Smooth muscle cell (in vitro differentiated cells): Measurements from ENCODE around the gene LMF2. TPM values are rescaled to one million over a fixed set of nuclear protein-coding genes. Genes with fewer than 3 reads are reported as not detected.
A peak's percentile ranks its signal among the peaks of the same experiment; 100 is the strongest.

Experiments used
- DNase-seq: peaks from one replicate; lab custom pipeline; 2025; ENCODE audit not compliant: unreplicated experiment; lab: John Stamatoyannopoulos, UW
- H2AFZ ChIP-seq: fragments of 200-600 bp; sonication (generic); 2 replicates; pipeline ENCODE4 v1.6.0; 2016; ENCODE audit warnings: antibody characterized with exemption, low read depth, mild to moderate bottlenecking
- H3F3A ChIP-seq: fragments of 200-600 bp; sonication (generic); 2 replicates; pipeline ENCODE4 v1.6.0; 2017; ENCODE audit warnings: antibody characterized with exemption, low read depth
- H3K27ac ChIP-seq: fragments of 200-600 bp; sonication (generic); 2 replicates; pipeline ENCODE4 v1.5.1; 2016; ENCODE audit warnings: low read depth, mild to moderate bottlenecking
- H3K27me3 ChIP-seq: fragments of 200-600 bp; sonication (generic); 2 replicates; pipeline ENCODE4 v1.6.1; 2016; ENCODE audit warnings: low read depth, mild to moderate bottlenecking
- H3K36me3 ChIP-seq: fragments of 200-600 bp; sonication (generic); 2 replicates; pipeline ENCODE4 v1.5.1; 2016; ENCODE audit warnings: low read depth
- H3K4me1 ChIP-seq: fragments of 200-600 bp; sonication (generic); 2 replicates; pipeline ENCODE4 v1.5.1; 2016; ENCODE audit warnings: low read depth
- H3K4me2 ChIP-seq: fragments of 200-600 bp; sonication (generic); 2 replicates; pipeline ENCODE4 v1.6.0; 2016; ENCODE audit warnings: mild to moderate bottlenecking
- H3K4me3 ChIP-seq: fragments of 200-600 bp; sonication (generic); 2 replicates; pipeline ENCODE4 v1.5.1; 2016; ENCODE audit warnings: mild to moderate bottlenecking
- H3K79me2 ChIP-seq: fragments of 200-600 bp; sonication (generic); 2 replicates; pipeline ENCODE4 v1.6.0; 2016; ENCODE audit warnings: low read depth, mild to moderate bottlenecking
- H3K9ac ChIP-seq: fragments of 200-600 bp; sonication (generic); 2 replicates; pipeline ENCODE4 v1.6.0; 2016; ENCODE audit warnings: low read depth
- H3K9me3 ChIP-seq: fragments of 200-600 bp; sonication (generic); replicated peaks from 2 replicates; pipeline ENCODE4 v1.5.1; 2016; ENCODE audit warnings: low read depth
- H4K20me1 ChIP-seq: fragments of 200-600 bp; sonication (generic); 2 replicates; pipeline ENCODE4 v1.6.0; 2016; ENCODE audit warnings: low read depth
- WGBS: methylation state at CpG from one replicate; pipeline ENCODE4 v1.1.7; 2016; ENCODE audit warnings: low lambda C conversion rate; 5-methylcytosine and 5-hydroxymethylcytosine counted together
- polyA plus RNA-seq: library from polyadenylated mRNA; unstranded; fragments of >200 nt; fragmentation: Nextera tagmentation; extraction: Ambion mirVana; gene quantifications from 2 replicates; pipeline ENCODE4 v1.2.1, GENCODE V29; 2016
- total RNA-seq: library from RNA; depleted of rRNA; stranded (reverse); fragments of >200 nt; gene quantifications from 2 replicates; pipeline ENCODE4 v1.2.3, GENCODE V29; 2014
- TF ChIP-seq, protein P1 (sequence below): fragments of 200-600 bp; sonication (generic); IDR thresholded peaks from 2 replicates; pipeline ENCODE4 v1.5.1; 2017; ENCODE audit warnings: borderline replicate concordance, mild to moderate bottlenecking, antibody characterized with exemption; ENCODE audit not compliant: insufficient read depth, poor library complexity, severe bottlenecking

LMF2 gene
- total and polyA plus RNA-seq, 2 experiments from 2014 or later: 53.5 to 130 TPM

DNA sequence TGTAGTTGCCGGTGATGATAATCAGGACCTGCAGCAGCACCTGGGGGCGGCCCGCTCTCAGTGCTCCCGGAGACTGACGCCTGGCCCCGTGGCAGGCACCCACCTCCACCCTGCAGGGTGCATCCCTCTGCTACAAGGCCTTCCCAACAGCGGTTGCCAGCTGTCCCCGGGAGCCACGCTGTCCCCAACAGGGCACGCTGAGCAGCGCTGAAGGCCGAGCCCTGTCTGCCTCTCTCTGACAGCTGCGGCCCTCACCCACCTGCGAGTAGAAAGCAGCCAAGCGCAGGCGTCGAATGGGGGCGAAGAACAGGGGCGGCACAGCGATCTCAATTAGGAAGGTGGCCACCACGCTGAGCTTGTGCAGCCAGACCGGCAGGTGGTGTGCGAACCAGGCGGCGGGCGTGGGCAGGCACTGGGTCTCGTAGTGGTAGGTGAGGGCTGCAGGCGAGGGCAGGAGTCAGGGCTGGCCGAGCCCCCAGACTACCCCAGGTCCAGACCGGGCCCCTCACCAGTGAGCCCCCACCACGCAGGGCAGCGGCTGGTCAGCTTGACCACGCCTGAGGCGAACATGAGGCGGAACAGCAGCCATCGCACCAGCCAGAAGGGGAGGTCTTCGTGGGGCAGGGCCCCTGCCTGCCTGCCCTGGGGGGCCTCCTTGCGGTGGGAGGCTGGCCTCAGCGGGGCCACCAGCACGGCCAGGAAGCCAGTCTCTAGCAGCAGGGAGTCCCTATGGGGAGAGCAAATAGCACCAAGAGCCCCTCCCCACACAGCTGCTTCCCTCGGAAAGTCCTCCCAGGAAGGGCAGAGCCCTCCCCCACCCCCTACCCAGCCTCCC lies 1.5 kb downstream of the LMF2 start:
- Histone ChIP-seq H3K27ac (no peak overlapping the region), H3F3A (peaks cover 6% of the 10 kb centered on the region), H3K36me3 (no peaks in the 10 kb centered on the region), H4K20me1 (peaks cover 6% of the 10 kb centered on the region), H2AFZ (no peak overlapping the region), H3K79me2 (peaks cover 44% of the 10 kb centered on the region), H3K4me2 (peak overlapping the region; percentile 95), H3K27me3 (no peaks in the 10 kb centered on the region), H3K4me3 (peak overlapping the region; percentile 99), H3K4me1 (peaks cover 12% of the 10 kb centered on the region), H3K9me3 (no peaks in the 10 kb centered on the region), H3K9ac (peak overlapping the region; percentile 89)
- DNase-seq: no peak
- TF ChIP-seq, protein P1, sequence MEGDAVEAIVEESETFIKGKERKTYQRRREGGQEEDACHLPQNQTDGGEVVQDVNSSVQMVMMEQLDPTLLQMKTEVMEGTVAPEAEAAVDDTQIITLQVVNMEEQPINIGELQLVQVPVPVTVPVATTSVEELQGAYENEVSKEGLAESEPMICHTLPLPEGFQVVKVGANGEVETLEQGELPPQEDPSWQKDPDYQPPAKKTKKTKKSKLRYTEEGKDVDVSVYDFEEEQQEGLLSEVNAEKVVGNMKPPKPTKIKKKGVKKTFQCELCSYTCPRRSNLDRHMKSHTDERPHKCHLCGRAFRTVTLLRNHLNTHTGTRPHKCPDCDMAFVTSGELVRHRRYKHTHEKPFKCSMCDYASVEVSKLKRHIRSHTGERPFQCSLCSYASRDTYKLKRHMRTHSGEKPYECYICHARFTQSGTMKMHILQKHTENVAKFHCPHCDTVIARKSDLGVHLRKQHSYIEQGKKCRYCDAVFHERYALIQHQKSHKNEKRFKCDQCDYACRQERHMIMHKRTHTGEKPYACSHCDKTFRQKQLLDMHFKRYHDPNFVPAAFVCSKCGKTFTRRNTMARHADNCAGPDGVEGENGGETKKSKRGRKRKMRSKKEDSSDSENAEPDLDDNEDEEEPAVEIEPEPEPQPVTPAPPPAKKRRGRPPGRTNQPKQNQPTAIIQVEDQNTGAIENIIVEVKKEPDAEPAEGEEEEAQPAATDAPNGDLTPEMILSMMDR: no peak
- WGBS: 93% methylated on average over 41 of the region's 41 CpGs

DNA sequence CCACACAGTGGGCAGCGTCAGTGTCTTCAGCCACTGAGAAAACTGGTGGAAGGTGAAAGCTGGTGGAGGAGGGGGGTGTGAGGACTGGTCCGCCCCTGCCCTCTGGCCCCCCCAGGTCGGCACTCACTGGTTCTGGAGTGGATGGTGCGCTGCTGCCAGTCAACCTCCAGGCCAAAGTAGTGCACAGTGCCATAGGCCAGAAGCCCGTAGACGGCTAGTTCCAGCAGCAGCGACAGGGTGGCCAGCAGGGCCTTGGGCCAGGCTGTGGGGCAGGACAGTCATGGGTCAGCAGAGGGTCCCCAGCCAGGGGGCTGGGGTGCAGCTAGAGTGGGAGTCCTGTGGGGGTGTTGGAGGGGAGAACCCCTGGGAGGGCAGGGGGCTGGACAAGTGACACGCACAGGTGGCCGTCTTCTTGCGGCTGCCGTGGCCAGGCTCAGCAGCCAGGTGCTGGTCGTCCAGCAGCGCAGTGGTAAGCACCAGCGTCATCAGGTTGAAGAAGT lies 2.2 kb downstream of the LMF2 start:
- Histone ChIP-seq H3K27ac (no peak overlapping the region), H4K20me1 (peaks cover 6% of the 10 kb centered on the region), H3K27me3 (no peaks in the 10 kb centered on the region), H3K79me2 (peaks cover 37% of the 10 kb centered on the region), H3K9ac (no peak overlapping the region), H3K9me3 (no peaks in the 10 kb centered on the region), H2AFZ (no peak overlapping the region), H3K36me3 (no peaks in the 10 kb centered on the region), H3K4me1 (peaks cover 12% of the 10 kb centered on the region), H3K4me2 (no peak overlapping the region), H3K4me3 (no peak overlapping the region), H3F3A (peaks cover 6% of the 10 kb centered on the region)
- TF ChIP-seq, protein P1: no peak
- WGBS: 97% methylated on average over 9 of the region's 14 CpGs
- DNase-seq: no peak

DNA sequence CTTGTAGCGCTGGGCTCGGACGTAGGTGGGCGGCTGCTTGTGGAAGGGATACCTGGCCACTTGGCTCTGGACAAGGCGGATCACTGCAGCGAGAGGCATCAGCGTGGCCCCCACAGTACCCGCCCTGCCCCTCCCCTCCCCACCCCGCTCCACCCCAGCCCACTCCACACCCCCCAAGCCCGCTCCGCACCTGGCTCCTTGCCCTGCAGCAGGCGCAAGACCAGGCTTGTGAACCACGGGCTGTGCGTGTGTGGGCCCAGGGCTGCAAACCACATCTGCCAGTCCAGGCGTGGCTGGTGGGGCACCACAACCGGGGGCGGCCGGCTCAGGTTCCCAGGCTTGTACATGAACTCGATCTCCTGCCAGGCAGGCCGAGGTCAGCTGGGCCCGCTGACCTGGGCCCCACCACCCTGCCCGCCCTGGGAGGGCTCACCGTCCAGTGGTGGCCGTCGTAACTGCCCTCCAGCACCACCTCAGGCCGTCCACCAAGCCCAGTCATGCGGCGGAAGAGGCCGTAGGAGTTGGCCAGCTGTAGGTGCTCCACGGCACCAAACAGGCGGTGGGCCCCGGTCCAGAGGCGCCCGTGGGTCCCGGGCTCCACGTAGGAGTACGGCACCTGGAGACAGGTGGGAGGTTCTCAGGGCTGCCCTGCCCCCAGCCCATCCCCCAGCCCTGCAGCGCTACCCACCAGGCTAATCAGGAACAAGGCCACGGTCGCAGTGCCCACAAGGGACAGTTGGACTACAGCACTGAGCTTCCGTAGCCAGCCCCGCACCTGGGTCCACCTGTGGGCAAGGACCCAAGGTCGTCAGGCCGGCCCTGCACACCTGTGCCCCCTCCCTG lies 2.9 kb downstream of the LMF2 start:
- no peak overlapping the region for H3K4me2 ChIP-seq
- TF ChIP-seq, protein P1: no peak
- H4K20me1 ChIP-seq: peaks cover 5% of the 10 kb centered on the region
- H3K36me3 ChIP-seq: no peaks in the 10 kb centered on the region
- peaks cover 12% of the 10 kb centered on the region for H3K4me1 ChIP-seq
- no peaks in the 10 kb centered on the region for H3K9me3 ChIP-seq
- 98% methylated on average over 30 of the region's 44 CpGs for WGBS
- no peak for DNase-seq
- no peak overlapping the region for H3K4me3 ChIP-seq
- no peak overlapping the region for H2AFZ ChIP-seq
- H3F3A ChIP-seq: peaks cover 6% of the 10 kb centered on the region
- H3K9ac ChIP-seq: no peak overlapping the region
- H3K79me2 ChIP-seq: peaks cover 30% of the 10 kb centered on the region
- H3K27ac ChIP-seq: no peak overlapping the region
- no peaks in the 10 kb centered on the region for H3K27me3 ChIP-seq
